GM13976 (cell line): Measurements from ENCODE around the gene DTX3L.

ENCODE experiments used
- DNase-seq: peaks from one replicate; pipeline ENCODE4 v3.0.0; 2012; ENCODE audit warnings: low spot score
- CTCF ChIP-seq: IDR thresholded peaks from 2 replicates; pipeline ENCODE4 v1.5.1; 2012; ENCODE audit warnings: borderline replicate concordance, mild to moderate bottlenecking; ENCODE audit not compliant: insufficient read depth; ENCODE audit errors: extremely low read depth, missing control alignments, control extremely low read depth
- in situ Hi-C: fragments of 300-500 bp; cut with MboI; formaldehyde crosslinking; loops from one replicate; pipeline ENCODE4 v1.12.0; 2022; ENCODE audit warnings: low sequenced_read_pairs, mixed read lengths, inconsistent platforms; ENCODE audit not compliant: unreplicated experiment

DTX3L gene

GRCh38 chr3:122568755-122569154 is 4.6 kb downstream of the DTX3L start:
- no peak for TF ChIP-seq CTCF
- in situ Hi-C loops: no loop called here
- DNase-seq: no peak

- DNase-seq: peak; percentile 44
- in situ Hi-C loops: no loop called here
- no peak for TF ChIP-seq CTCF
These were observed 8.8 kb downstream of the DTX3L start for GRCh38 chr3:122572940-122573412.

DNA sequence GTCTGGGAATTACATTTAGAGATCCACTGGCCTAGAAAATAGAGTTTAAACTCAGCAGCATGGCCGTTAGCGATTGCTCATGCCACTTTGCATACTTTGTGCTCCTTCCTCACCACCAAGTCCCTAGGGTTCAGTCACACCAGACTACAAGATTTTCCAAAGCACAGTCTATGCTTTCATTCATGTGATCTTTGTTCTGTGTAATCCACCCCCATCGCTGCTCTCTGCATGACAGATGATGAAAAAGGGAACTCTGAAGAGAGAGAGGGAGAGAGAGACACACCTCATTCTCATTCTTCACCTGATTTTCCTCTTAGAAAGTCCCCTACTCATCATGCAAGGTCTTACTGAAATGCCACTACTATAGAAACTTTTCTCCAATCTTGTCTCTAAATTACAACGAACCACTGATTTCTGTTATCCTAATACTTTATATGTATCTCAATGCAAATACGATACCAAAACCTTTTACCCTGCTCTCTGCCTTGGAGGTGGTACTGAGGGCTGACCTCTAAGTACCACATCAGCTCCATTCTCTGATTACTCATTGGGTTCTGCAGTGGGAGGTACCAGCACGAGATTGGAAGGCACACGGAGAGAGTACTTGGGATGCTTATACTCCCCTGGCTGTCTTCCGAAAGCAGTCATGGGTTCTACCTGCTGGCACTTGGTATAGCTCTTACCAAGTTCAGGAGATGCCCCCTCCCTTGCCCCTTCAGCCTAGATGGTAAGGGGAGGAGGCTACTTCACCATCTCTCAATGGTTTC is 12.2 kb downstream of the DTX3L start:
- no peak for TF ChIP-seq CTCF
- DNase-seq: peak; percentile 79
- in situ Hi-C loops: no loop called here

DNA sequence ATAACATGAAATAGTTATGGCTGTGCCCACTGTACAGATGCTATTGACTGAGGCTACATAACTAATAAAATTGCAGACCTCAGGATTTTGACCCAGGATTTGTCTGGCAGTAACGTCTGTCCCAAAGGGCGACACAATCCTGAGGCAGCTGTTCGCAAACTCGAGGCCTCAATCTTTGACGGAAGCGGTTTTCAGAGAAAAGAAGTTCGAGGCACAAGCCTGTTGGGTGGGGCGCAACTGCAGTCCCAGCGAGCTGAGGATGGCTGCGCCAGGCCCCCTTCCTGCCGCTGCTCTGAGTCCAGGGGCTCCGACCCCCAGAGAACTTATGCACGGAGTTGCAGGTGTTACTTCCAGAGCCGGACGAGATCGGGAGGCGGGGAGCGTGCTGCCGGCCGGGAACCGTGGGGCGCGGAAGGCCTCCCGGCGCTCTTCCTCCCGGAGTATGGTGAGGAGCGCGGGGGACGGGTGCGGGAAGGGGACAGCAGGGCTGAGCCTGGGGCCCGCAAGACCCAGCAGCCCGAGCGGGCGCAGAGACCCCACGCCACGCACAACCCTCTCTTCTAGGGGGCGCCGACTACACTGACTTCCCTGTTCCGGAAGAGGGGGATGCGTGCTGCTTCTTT is 13.4 kb downstream of the DTX3L start, which contains the start of gene PARP15:
PARP15 (plus strand) TSS at position 242 of the 623 bp plus-strand sequence; CDS start at position 260, 18 bp downstream.
- no peak for TF ChIP-seq CTCF
- in situ Hi-C loops: no loop called here
- DNase-seq: peak; percentile 51

- in situ Hi-C loops: no loop called here
- TF ChIP-seq CTCF: no peak
These were observed 14.1 kb downstream of the DTX3L start for GRCh38 chr3:122578069-122578740.

DNA sequence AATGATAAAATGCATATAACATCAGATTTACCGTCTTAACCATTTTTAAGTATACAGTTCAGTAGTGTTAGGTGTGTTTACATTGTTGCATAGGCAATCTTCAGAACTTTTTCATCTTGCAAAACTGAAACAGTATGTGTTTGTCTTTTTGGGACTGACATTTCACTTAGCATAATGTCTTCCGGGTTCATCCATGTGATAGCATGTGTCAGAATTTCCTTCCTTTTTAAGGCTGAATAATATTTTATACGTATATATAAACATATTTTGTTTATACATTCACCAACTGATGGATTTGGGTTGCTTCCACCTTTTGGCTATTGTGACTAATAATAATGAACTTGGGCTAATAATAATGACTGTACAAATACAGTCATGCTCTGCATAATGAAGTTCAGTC is 16.3 kb downstream of the DTX3L start:
- in situ Hi-C loops: no loop called here
- no peak for DNase-seq
- TF ChIP-seq CTCF: no peak

More at GRCh38 chr3:122578069-122578740, 14.1 kb downstream of the DTX3L start:
- no peak for DNase-seq
